ENCODE results near the gene ACLY.

GRCh38 chr17:41824086-41824485 lies 94.7 kb downstream of the ACLY start:
- no peak for TF ChIP-seq CTCF (conservative IDR thresholded peaks at IDR 0.05; ENCODE audit: low read length)
- TF ChIP-seq EZH2phosphoT487 (IDR thresholded peaks at IDR 0.05; ENCODE audit: borderline replicate concordance, low read depth, low read length): no peak
